HT1080 (cell line): ENCODE measurements around the gene KRT79. TPM values are rescaled to one million over a fixed set of nuclear protein-coding genes. Genes with fewer than 3 reads are reported as not detected.
"Not testable (repeated sequence)": the region's sequence is repeated elsewhere in the genome, so short reads cannot be mapped to it uniquely, and the experiment has no call there.

Experiments used
- DNase-seq: peaks from one replicate; pipeline ENCODE4 v3.0.0-alpha.2; 2015; ENCODE audit warnings: low read depth
- total RNA-seq: library from RNA; depleted of rRNA; stranded (reverse); fragments of >200 nt; shearing (Covaris generic); gene quantifications from 2 replicates; pipeline ENCODE4 v1.2.3, GENCODE V29; 2014

KRT79 gene
- total RNA-seq, 1 experiment from 2014 or later, result 0.45 TPM

DNA sequence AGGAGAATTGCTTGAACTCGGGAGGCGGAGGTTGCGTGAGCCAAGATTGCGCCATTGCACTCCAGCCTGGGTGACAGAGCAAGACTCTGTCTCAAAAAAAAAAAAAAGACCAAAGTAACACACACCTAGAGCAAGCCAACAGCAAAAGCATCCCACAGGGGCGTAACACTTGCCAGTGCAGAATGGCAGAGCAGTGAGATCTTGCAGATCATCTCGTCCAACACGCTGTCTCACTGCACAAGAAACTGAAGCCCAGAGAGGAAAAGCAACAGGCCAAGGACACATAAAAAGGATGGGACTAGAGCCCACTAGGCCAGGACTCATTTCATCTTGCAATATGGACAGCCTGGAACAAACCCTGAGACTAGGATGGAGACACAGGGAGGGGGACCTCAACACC is 27.4 kb upstream of the KRT79 start:
- DNase-seq, result no peak

DNA sequence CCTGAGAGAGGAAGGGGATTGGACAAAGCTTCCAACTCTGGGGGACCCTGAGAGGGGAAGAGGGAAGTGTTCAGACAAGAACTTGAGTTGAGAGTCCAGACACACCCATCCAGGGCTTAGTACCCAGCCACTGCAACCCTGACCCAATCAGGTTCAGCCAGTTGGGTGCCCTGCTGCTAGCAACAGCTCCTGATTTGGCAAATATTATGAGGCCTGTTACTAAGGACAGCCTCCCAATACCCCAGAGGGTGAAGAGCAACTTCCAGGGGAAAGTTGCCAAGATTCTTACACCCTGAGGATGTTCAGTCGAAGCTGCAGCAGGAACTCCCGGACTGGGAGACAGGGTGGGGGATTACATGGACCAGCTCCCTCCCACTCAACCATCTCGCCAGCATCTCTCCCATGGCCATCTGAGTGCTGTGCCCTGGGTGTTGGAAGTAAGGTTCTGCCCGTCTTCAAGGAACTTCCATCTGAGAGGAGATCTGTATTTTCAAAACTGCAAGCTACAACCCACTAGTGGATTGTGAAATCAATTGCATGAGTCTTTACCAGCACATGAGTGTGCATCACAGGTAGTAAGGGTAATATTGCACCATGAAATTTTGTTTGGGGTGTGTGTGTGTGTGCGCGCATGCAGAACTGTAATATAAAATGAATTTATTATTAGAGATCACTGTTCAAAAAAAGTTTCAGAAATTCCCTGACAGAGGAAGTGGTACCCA is 26.2 kb upstream of the KRT79 start:
- peak; percentile 44 for DNase-seq

DNA sequence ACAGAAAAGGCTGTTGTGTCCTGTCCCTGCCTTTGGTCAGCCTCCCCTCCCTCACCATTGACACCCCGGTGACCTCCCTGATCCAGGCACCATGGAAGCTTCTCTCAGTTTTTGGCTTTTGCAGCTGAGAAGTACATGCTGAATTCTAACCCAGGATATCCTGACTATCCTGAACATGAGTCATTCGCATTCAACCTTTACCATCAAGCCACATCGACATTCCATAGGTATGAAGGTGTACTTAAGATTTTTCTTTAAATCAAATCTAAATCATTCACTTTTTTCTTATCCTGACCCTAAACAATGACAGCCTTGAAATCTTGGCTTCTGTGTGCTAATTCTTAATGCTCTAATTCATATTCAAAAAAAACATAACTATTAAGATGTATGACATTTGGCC is 23.4 kb upstream of the KRT79 start:
- no peak for DNase-seq

DNA sequence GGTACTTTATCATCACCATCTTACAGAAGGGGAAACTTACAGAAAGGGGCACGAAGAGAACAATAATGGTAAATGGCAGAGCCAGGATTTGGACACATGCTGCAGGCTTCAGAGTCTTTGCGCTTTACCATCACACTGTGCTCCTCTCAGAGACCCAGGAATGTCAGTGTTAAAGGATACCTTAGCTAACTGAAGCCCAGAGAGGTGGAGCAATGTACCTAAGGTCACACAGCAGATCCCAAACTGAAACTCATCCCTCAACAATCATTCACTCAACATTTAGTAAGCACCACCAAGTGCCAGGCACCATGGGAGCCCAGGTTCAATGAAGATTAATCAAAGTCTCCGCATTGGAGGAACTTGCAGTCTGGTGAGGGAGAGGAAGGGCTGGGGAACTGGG is 22.7 kb upstream of the KRT79 start:
- DNase-seq, result no peak

DNA sequence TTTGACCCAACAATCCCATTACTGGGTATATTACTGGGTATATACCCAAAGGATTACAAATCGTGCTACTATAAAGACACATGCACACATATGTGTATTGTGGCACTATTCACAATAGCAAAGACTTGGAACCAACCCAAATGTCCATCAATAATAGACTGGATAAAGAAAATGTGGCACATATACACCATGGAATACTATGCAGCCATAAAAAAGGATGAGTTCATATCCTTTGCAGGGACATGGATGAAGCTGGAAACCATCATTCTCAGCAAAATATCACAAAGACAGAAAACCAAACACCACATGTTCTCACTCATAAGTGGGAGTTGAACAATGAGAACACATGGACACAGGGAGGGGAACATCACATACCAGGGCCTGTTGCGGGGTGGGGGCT is 22.0 kb upstream of the KRT79 start:
- not testable (repeated sequence) for DNase-seq

DNA sequence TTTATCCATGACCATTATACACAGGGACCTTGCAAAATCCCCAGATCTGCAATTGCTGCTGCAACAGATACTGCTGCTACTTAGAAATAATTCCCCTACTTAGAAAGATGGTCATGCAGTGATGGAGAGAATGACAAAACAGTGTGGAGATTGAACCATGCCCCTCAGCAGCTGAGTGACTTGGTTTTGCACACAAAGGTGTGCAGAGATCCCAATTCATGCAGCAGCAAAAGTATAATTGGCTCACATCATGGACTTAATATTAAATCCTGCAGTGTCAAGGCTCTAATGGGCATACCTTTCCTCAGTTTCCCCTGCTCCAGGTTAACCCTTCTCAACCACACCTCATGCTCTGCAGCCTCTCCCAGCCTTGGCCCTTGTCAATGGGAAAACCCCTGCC is 17.7 kb upstream of the KRT79 start:
- no peak for DNase-seq

DNA sequence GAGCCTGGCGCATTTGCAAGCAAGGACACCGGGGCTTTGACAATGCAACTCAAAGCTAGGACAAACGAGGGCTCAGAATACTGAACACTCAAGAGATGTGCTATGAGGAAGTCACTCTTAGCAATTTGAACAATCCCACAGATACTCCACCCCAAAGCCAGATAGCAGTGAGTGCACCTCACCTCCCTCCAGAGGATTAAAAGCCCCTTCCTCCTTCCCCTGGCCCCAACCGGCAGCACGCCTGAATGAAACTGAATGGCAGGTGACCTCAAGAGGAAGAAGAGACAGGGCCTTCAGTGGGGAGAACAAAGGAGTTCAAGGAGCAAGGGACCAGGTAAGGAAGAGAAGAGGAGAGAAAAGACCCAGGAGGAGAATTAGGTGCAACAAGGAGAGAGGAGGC is 16.6 kb upstream of the KRT79 start:
- DNase-seq, result no peak

DNA sequence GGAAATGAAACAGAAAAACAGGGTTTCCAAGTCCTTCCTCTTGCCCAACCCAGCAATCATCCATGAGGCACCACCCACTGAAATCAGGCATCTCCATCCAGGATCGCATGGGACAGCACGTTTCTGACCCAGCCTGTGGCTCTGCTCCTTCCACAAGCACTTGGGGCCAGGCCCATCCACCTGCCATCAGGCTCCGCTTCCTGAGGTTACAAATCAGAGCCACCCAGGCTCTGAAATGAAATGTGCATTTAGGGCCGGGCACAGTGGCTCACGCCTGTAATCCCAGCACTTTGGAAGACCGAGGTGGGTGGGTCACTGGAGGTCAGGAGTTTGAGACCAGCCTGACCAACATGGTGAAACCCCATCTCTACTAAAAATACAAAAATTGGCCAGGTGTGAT is 15.4 kb upstream of the KRT79 start:
- no peak for DNase-seq

DNA sequence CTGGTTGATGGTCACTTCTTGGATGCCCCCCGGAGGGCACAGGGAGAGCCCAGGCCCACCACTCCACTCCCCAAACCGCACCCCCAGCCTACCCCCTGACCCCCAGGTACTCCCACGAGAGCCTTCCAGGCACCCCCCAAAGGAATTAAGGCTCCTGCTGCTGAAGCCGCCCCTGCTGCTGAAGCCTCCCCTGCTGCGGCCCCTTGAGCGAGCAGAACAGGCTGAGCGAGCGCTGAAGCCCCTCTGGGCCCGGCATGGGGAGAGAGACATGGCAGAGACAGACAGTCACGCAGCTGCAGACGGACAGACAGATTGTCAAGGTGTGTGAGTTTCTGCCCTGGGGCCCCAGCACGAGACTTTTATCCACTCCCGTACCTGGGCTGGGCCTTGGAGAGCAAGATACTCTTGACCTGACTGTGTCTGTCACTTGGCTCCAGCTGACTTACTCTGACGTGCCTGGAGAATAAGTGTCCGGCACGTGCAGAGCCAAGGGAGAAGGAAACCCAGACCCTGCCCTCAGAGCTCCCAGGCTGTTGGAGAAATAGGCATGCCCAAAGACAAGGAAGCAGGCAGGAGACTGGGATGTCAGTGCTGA is 14.6 kb upstream of the KRT79 start, which contains the start of gene KRT78:
TSS of gene KRT78 (minus strand) at position 334 of the 595 bp plus-strand sequence. CDS start at position 270, 64 bp downstream.
- DNase-seq, result no peak

DNA sequence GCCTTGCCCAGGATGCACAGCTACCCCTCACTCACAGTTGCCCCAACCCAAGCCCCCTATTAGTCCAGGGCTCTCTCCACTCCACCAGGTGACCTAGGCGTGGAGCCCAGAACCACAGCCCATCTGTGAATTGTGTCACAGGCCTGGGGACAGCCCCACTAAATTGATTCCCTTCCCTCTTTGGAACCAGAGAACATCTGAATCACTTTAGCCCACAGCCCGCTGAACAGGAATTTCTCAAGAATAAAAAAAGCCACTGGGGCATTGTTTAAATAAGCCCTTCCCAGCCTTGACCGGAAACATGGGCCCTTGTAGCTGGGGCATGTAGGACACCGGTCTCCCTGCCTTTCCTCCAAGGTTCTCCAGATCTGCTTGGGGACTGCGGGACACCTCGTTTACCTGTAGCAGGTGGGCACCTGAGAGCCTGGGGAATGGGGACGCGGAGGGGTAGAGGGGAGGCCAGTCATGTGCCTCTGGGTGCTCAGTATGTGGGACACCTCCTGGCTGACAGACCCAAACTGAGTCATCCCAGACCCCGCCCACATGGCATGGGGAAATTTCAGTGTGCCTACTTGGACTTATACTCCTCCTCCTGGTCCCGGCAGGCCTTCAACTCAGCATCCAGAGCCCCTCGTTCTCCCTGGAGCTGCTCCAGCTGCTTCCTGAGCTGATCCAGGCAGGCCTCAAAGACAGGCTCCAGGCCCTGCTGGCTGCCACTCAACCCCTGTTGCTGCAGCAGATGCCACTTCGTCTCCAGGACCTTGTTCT is 13.4 kb upstream of the KRT79 start:
- peak; percentile 90 for DNase-seq

DNA sequence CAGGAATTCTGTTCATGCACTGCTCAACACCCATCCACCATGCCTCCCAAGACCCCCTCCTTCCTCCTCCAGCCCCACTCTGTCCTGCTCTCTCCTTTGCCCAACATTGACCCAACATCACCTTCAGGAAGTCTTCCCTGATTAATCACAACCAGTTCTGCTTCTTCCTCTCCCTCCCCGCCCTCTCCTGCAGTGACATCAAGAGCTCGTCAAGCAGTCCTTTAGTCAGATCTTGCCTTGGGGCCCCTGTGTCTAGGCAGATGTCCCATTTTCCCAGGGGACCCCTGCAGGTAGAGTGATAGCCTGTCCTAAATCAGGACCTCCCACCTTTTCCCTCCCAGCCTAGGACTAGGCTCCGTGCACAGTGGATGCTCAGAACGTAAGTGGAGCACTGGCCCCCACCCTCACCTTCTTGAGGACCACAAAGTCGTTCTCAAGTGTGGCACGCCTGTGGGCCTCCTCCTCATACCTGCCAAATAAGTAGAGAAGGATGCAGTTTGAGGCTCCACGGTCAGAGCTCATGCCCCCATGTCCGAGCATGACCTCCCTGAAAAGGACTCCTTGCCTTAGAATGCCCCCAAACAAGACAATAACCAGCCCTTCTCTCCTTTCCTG is 12.4 kb upstream of the KRT79 start:
- DNase-seq, result no peak

DNA sequence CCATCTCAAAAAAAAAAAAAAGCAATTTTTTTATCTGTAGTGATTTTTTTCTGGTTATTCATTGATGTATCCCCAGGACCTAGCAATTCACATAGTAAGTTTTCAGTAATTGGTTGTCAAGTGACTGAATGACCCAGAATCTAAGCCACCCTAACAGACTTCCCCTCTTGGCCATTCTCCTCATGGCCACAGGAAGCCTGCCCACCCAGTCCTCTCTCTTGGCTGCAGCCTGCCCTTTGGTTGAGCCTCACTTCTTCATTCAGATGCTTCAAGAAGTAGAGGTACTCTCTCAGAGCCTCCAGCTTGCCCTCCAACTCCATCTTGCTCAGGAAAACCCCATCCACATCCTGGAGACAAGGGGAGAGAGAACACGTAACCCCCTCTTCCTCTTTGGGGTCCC is 11.8 kb upstream of the KRT79 start:
- DNase-seq, result no peak

DNA sequence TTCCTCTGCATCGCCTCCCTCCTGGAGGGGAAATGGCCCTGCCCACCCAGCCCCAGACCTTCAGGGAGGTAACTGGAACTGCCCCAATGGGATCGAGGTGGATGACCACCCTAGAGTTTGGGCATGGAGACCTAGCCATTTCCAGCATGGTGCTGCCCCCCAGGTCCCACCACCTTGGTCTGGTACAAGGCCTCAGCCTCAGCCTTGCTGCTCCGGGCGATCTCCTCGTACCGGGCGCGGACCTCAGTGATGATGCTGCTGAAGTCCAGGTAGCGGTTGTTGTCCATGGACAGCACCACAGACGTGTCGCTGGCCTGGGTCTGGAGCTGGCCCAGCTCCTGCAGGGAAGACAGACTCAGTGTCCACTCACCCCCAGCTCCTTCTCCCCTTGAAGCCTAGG is 10.3 kb upstream of the KRT79 start:
- no peak for DNase-seq

DNA sequence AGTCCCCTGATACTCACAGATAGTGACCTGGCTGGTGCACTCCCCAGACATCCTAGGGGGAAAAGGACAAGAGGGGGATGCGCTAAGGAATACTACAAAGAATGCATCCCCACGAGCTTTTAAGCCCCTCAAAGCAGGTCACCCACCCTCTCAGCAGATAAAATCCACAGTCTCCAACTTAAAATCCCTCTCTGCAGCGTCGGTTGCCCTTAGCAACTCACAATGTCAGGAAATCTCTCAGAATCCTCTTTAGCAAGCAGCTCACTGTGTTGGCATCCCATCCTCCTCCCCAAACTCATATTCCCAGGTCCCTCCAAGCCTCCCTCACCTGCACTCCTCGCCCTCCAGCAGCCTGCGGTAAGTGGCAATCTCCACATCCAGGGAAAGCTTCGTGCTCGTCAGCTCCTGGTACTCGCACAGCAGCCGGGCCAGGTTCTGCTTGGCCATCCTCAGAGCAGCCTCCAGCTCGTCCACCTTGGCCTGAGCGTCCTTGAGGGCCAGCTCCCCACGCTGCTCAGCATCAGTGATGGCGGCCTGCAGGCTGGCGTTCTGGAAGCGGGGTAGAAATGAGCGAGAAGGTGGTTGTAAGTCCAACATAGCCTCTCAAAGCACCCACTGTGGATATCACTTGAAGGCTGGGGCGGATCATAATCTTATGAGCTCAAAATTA is 5.5 kb upstream of the KRT79 start:
- no peak for DNase-seq

DNA sequence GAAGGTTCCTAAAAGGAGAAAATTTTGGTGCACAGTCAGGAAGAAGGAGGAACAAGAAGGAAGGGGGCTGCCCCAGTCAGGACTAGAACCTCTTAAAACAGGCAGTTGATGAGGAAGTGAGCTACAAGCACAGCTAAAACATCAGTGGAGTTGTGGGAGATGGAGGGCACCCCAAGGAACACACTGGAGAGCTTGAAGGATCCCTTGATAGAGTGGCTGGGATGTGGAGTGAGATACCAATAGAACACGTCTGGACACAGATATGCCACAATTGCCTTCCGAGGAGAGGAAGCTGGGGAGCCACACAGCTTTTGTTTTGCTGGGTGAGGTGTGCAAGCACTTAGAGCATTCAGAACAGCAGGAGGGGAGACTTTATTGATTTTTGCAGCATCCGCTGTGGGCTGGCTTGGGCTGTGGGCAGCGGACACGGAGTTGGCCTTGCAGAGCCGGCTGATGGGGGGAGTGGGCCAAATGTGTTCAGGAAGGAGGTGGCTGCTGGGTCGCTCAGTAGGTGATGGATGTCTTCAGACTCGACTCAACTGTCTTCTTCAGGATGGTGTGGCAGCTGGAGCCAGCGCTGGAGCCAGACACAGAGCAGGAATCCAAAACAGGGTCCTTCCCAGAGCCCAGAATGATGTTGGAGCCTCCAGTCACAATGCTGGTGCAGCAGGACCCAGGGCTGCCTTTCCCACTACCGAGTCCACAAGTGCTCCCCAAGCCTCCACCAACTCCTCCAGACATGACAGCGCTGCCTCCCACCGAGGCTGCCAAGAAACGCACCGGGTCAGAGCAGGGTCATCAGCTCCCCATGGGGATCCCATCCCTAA is 4.7 kb upstream of the KRT79 start:
- no peak for DNase-seq

DNA sequence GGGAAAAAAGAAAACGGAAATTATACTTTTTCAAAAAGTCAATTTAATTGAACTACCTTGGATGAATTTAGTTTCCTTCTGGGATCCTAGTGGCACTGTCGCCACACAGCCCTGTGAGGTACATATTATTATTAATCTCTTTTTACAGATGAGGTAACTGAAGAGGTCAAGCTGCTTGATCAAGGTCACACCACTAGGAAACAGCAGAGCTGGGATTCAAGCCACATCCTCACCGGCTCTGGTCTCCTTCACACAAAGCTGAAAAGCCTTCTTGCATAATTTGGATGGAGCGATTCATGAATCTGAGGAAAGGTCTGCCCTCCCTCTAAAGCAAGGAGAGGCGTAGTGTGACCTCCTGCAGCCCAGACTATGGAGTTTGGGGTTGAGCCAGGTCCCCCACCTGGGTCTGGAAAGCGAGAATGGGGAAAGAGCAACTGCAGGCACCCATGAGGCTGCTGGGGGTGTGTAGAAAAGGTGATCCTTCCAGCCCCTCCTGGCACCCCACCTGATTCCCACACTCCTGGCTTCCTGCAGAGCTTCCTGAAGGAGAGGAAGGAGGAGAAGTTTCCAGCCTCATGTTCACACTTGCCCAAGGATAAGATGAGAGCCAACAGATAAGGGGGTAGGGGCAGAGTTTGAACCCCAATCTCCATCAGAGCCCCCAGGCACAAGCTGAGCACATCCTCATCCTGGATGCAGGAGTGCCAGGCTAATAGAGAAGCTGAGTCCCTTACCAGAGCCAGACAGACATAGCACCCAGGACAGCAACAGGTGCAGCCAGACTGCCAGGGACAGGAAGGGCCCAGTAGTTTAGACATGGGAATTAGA is 3.9 kb upstream of the KRT79 start:
- DNase-seq, result no peak

DNA sequence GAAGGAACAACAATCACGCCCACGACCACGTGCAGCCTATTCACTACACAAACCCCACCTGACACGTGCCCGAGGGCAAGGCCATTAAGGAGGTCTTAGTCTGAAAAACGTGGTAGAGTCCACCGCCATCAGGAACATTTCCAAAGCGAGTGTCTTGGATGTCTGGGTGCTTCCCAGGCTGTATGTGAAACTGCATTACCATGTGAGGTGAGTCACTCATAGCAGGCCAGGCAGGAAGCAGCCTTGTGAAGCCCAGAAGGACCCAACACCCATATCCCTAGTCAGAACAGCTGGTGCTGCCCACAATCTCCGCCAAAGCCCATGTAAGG is 3.3 kb upstream of the KRT79 start:
- peak; percentile 94 for DNase-seq

DNA sequence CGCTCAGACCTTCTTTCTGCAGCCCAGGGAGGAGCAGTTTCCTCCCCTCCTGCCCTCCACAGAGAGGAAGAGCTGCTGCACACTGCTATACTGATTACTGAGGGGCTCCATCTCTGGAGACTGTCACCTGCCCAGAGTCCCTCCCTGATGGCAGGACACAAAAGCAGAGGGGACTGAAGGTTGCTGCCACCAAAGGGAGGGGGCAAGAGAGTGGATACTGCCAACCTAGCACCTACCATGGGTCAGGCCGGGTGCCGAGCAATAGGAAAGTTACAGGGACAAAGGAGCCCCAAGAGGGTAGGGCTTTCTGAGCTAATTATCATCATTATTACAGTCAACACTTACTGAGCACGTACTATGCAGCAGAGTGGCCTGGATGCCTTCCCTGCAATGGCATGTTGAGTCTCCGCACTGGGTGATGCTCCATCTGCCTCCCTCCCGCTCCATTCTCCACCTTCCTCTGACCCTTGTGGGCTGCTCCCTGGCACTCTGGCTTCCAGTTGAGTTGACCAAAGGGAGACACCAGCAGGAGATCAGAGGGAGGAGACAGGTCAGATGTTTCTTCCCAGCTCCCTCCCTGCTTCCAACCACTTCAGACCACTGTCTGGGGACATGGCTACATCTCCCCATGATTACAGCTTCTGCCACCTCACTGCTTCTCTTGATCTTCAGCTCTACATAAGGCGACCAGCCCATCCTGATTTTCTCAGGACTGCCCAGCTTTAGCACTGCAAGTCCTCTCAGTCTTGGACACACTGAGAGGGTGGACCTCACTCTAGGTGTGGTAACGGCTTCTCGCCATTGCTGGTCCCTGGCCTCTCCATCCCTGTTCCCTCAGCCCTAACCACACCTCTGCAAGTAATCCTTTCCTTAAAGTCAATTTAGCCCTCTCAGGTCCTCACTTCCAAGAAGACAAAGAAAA is 2.6 kb upstream of the KRT79 start:
- DNase-seq, result no peak

DNA sequence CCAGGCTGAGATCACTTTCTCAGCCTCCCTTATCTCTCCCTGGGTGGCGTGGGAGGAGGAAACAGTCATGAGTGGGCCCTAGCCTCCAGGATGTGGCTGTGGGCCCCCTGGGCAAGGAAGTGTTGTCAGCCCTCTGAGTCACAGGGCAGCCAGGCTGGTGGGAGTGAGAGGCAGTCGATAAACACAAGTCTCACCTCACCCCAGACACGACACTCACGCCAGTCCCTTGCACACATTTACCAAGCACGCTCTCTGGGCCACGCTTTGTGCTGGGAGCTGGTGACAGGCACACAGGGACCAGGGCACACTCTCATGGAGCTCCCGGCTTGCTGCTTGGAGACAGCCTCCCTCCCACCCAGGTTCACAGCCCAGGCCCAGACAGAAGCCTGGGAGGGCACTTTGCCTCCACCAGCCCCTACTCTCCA is 1.9 kb upstream of the KRT79 start:
- DNase-seq, result peak; percentile 87
